ENCODE measurements around the gene MYOM1.
"Not testable (repeated sequence)": the region's sequence is repeated elsewhere in the genome, so short reads cannot be mapped to it uniquely, and the experiment has no call there.

The MYOM1 gene

GRCh38 chr18:3027370-3027891, 192.3 kb downstream of the MYOM1 start:
- TF ChIP-seq CTCF (conservative IDR thresholded peaks at IDR 0.05; ENCODE audit: low read depth, low read length): no peak
- no peak overlapping the region for H2AFZ ChIP-seq (ENCODE audit: low read depth)

GRCh38 chr18:3025544-3025943, 194.2 kb downstream of the MYOM1 start:
- Histone ChIP-seq H3K79me2 (ENCODE audit: insufficient read depth, low read depth) (no peaks in the 10 kb centered on the region), H3K27me3 (ENCODE audit: insufficient read depth, low read depth) (no peaks in the 10 kb centered on the region), H3K27ac (no peak overlapping the region), H3K4me3 (IDR thresholded peaks at IDR 0.05; ENCODE audit: insufficient read depth, low read depth, low read length) (no peak overlapping the region), H3K9ac (no peak overlapping the region), H3K4me1 (ENCODE audit: low read depth, poor library complexity, severe bottlenecking) (no peaks in the 10 kb centered on the region), H2AFZ (ENCODE audit: low read depth) (no peak overlapping the region), H3K36me3 (ENCODE audit: insufficient read depth) (no peaks in the 10 kb centered on the region), H3K4me2 (no peak overlapping the region), H4K20me1 (ENCODE audit: insufficient read depth) (no peaks in the 10 kb centered on the region)
- no peak for TF ChIP-seq CTCF (conservative IDR thresholded peaks at IDR 0.05; ENCODE audit: low read depth, low read length)

More at GRCh38 chr18:3027370-3027891, 192.3 kb downstream of the MYOM1 start:
- Histone ChIP-seq H3K4me2 (no peak overlapping the region), H3K27me3 (ENCODE audit: insufficient read depth, low read depth) (no peaks in the 10 kb centered on the region), H3K36me3 (ENCODE audit: insufficient read depth) (no peaks in the 10 kb centered on the region), H4K20me1 (ENCODE audit: insufficient read depth) (no peaks in the 10 kb centered on the region), H3K4me1 (ENCODE audit: low read depth, poor library complexity, severe bottlenecking) (no peaks in the 10 kb centered on the region), H3K27ac (no peak overlapping the region), H3K79me2 (ENCODE audit: insufficient read depth, low read depth) (no peaks in the 10 kb centered on the region), H3K9ac (no peak overlapping the region), H3K4me3 (IDR thresholded peaks at IDR 0.05; ENCODE audit: insufficient read depth, low read depth, low read length) (no peak overlapping the region)

DNA sequence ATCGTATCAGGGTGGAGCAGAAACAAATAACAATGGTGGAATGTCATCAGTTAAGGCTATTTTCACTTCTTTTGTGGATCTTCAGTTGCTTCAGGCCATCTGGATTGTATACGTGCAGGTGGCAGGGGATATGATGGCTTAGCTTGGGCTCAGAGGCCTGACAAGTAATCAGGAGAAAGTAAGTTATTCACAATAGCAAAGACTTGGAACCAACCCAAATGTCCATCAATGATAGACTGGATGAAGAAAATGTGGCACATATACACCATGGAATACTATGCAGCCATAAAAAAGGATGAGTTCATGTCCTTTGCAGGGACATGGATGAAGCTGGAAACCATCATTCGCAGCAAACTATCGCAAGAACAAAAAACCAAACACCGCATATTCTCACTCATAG, 196.2 kb downstream of the MYOM1 start:
- H3K79me2 ChIP-seq (ENCODE audit: insufficient read depth, low read depth); H3K4me3 ChIP-seq (IDR thresholded peaks at IDR 0.05; ENCODE audit: insufficient read depth, low read depth, low read length); H3K36me3 ChIP-seq (ENCODE audit: insufficient read depth); H3K27me3 ChIP-seq (ENCODE audit: insufficient read depth, low read depth); H2AFZ ChIP-seq (ENCODE audit: low read depth); H3K4me2 ChIP-seq; H3K9ac ChIP-seq; H3K27ac ChIP-seq; H3K4me1 ChIP-seq (ENCODE audit: low read depth, poor library complexity, severe bottlenecking); H4K20me1 ChIP-seq (ENCODE audit: insufficient read depth): not testable (repeated sequence)

Measured in KMS-11 (cell line).